Upper lobe of right lung (tissue), 1 donor: ENCODE results near the gene PHYH. TPM values are rescaled to one million over a fixed set of nuclear protein-coding genes. Genes with fewer than 3 reads are reported as not detected.

Experiments
- ATAC-seq: fragments of 200-7000 bp; cut with Tn5 transposase; one replicate; pipeline ENCODE4 v1.9.1; 2020; ENCODE audit warnings: mild to moderate bottlenecking, moderate library complexity
- DNase-seq: peaks from one replicate; pipeline ENCODE4 v3.0.0-alpha.2; 2020
- H3K27ac ChIP-seq: fragments of 200-600 bp; one replicate; pipeline ENCODE4 v1.8.0; 2022
- H3K27me3 ChIP-seq: fragments of 200-600 bp; one replicate; pipeline ENCODE4 v1.8.0; 2022; ENCODE audit warnings: mild to moderate bottlenecking
- H3K36me3 ChIP-seq: fragments of 200-600 bp; one replicate; pipeline ENCODE4 v1.8.0; 2022
- H3K4me1 ChIP-seq: fragments of 200-600 bp; one replicate; pipeline ENCODE4 v1.8.0; 2022
- H3K4me3 ChIP-seq: fragments of 200-600 bp; one replicate; pipeline ENCODE4 v1.8.0; 2022; ENCODE audit warnings: mild to moderate bottlenecking
- H3K9me3 ChIP-seq: fragments of 200-600 bp; one replicate; pipeline ENCODE4 v1.8.0; 2022
- CTCF ChIP-seq: fragments of 200-600 bp; IDR thresholded peaks from one replicate; pipeline ENCODE4 v1.8.0; 2022; ENCODE audit warnings: antibody characterized with exemption
- intact Hi-C: fragments of 100-400 bp; cut with DNase I; formaldehyde crosslinking; loops from one replicate; pipeline ENCODE4 v1.11.0; 2022
- total RNA-seq: library from RNA; stranded (reverse); fragmentation: NEBNext Ultra II Directional; extraction: Animal tissue kit (Norgen Biotek cat#: 25700); gene quantifications from one replicate; pipeline ENCODE4 v1.2.1, GENCODE V29; 2021
- donor health status: DM: no; HTN: yes; CAD: no; lungs with severe emphysema.

PHYH gene
- total RNA-seq, 1 donor from 2014 or later = 29.6 TPM

GRCh38 chr10:13317474-13317873, 17.6 kb upstream of the PHYH start:
- DNase-seq (no peak), ATAC-seq (peak; percentile 50)
- TF ChIP-seq CTCF = no peak
- Histone ChIP-seq H3K27me3 (no peaks in the 10 kb centered on the region), H3K27ac (no peak overlapping the region), H3K4me1 (no peaks in the 10 kb centered on the region), H3K36me3 (peaks cover 38% of the 10 kb centered on the region), H3K4me3 (no peak overlapping the region), H3K9me3 (no peaks in the 10 kb centered on the region)
- intact Hi-C loops = no loop called here

- Histone ChIP-seq H3K27ac (no peak overlapping the region), H3K9me3 (no peaks in the 10 kb centered on the region)
- TF ChIP-seq CTCF = no peak
These were observed 16.9 kb upstream of the PHYH start for GRCh38 chr10:13316635-13317311.

GRCh38 chr10:13315361-13315760, 15.5 kb upstream of the PHYH start:
- no peak for ATAC-seq
- no peaks in the 10 kb centered on the region for H3K9me3 ChIP-seq
- no peak for TF ChIP-seq CTCF
- H3K27me3 ChIP-seq = no peaks in the 10 kb centered on the region
- H3K4me3 ChIP-seq = no peak overlapping the region
- intact Hi-C loops = no loop called here
- peaks cover 17% of the 10 kb centered on the region for H3K36me3 ChIP-seq
- no peak overlapping the region for H3K27ac ChIP-seq
- H3K4me1 ChIP-seq = no peaks in the 10 kb centered on the region
- DNase-seq = no peak

More at GRCh38 chr10:13316635-13317311, 16.9 kb upstream of the PHYH start:
- Histone ChIP-seq H3K4me1 (no peaks in the 10 kb centered on the region), H3K4me3 (no peak overlapping the region), H3K27me3 (no peaks in the 10 kb centered on the region), H3K36me3 (peaks cover 31% of the 10 kb centered on the region)
- intact Hi-C loops = no loop called here
- ATAC-seq (no peak), DNase-seq (no peak)

- no peaks in the 10 kb centered on the region for H3K36me3 ChIP-seq
- no peak overlapping the region for H3K4me3 ChIP-seq
- intact Hi-C loops = no loop called here
These were observed 11.3 kb upstream of the PHYH start for GRCh38 chr10:13311177-13311575.

GRCh38 chr10:13310518-13311176, 10.8 kb upstream of the PHYH start:
- intact Hi-C loops = no loop called here
- Histone ChIP-seq H3K27ac (no peak overlapping the region), H3K27me3 (no peaks in the 10 kb centered on the region), H3K4me1 (no peaks in the 10 kb centered on the region), H3K4me3 (no peak overlapping the region), H3K36me3 (no peaks in the 10 kb centered on the region), H3K9me3 (no peaks in the 10 kb centered on the region)
- TF ChIP-seq CTCF = no peak
- DNase-seq = no peak
- ATAC-seq = no peak

More at GRCh38 chr10:13311177-13311575, 11.3 kb upstream of the PHYH start:
- no peak overlapping the region for H3K27ac ChIP-seq
- H3K4me1 ChIP-seq = no peaks in the 10 kb centered on the region
- no peak for ATAC-seq
- TF ChIP-seq CTCF = no peak
- no peaks in the 10 kb centered on the region for H3K9me3 ChIP-seq
- no peaks in the 10 kb centered on the region for H3K27me3 ChIP-seq
- DNase-seq = no peak
